HG03460 (cell line): ENCODE results near the gene NELFA.

Experiments used
- ATAC-seq: cut with Tn5 transposase; IDR thresholded peaks from one replicate; pipeline ENCODE4 v1.9.1; 2021; ENCODE audit not compliant: unreplicated experiment

NELFA gene

DNA sequence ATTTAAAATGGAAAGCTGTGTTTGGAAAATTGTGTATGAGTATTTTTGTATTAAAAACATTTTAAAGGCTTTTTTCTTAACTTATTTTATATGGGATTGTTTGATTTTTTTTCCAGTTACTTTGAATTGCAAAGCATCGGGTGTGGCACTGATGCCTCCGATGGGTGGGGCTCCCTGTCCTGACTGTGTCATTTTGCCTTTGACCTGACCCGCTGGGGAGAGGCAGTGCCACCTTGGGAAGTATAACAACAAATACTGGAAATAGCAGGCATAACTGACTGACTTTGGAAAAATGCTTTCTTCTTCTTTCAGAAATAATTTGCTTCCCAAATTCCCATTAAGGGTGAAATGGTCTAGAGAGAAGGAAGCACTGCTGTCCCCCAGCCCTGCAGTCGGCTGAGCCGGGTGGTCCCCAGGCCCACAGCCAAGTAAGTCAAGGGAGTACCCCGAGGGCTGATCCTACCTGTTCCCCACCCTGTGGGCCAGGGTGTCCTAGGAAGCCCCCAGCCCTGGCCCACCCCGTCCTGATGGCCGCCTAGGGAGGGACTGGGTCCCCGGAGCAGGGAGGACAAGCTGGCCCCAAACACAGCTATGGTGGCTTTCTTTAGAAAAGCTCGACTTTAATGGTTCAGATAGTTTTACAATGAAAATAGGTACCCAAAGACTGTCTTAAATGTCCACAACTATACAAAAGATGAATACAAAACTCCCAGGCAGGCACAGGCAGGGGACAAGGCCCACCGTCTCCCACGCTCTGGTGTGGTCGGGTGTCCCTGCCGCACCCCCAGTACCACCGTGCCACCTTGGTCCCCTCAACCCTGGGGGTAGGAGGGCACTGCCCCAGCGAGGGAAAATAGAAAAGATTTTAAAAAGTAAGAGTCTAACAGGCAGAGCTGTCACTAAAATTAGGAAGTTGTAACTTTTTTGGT lies 26.4 kb downstream of the NELFA start:
- ATAC-seq: no peak

GRCh38 chr4:1981251-1982058 lies 27.3 kb downstream of the NELFA start:
- ATAC-seq: no peak

- ATAC-seq: no peak
These were observed 28.2 kb downstream of the NELFA start for GRCh38 chr4:1980561-1981041.

DNA sequence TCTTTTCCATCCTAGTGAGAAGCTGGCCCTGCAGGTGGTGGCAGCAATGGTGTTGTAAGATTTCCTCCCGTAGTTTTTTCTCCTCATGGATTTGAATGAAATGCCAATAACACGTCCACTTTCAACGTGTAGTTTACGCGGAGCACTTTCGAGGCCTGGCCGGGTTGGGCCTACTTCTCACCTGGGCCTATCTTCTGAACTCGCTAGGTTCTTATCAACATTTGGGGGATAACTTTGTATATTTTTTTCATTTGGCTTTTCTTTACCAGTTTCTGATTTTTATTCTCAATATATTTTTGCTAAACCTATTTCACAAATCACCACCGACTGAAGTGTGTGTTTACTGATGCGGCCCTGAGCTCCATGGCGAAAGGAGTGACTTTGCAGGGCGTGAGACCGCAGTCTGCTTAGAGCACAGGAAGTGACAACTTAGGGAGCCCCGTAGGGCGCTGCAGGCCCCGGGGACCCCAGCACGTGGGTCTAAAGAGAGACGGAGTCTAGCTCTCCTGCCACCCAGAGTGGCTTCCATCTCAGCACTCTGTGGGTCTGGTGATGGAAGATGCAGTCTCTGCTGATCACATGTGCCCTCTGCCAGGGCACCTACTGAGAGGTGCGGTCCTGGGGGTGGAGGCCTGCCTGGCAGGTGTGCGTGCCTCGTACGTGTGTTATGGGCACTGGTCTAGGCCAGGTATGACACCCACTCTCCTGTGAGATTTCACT lies 29.1 kb downstream of the NELFA start:
- ATAC-seq: no peak

GRCh38 chr4:1978741-1979476 lies 29.9 kb downstream of the NELFA start:
- ATAC-seq: no peak

DNA sequence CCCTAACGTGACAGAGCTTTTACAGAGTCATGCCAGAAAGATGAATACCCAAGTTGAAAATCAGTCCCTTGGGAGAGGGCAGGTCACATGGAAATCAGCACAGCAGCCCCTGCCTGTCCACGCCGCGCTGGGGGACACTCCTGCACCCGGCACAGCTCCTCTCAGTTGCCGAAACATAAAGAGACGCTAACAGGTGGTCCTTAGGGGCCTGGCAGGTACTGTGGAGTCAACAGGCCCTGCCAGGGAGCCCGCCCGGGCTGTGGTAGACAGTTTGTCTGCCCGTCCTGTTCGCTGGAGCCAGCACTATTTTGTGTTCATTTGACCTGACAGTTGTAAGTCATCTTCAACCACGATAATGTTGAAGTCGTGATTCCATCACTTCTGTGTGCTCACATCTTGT lies 30.5 kb downstream of the NELFA start:
- no peak for ATAC-seq

DNA sequence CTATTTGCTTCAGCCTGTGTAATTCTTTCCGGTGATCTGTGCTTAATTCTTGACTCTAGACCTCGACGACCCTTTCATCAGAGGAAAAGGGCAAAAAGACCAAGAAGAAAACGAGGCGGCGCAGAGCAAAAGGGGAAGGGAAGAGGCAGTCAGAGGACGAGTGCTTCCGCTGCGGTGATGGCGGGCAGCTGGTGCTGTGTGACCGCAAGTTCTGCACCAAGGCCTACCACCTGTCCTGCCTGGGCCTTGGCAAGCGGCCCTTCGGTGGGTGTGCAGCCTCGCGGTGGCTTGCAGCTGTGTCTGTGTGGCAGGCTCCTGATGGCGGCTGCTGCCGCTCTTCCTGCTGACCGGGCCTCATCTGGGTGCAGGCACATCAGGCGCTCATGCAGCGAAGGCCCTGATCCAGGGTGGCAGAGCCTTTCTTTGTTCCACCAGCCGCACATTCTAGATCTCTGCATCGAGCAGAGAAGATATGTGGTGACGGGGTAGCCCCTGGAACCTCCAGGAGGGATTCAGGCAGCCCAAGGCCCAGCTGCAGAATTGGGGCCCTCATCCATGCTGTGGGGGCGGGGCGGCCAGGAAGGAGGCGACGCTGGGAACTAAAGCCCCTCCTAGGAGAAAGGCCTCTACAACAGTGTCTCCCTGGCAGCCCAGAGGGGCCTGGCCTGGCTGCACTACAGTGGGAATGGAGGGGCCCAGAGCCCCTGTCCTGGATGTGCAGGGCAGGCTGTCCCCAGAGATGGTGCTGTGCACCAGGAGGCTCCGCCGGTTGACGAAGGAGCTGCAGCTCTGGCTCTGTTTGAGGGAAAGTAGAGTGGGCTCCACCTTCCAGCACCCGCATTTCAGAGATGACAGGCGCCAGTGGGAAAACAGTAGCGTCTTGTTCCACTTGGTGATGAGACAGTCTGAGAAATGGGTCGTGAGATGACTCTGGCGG lies 32.1 kb downstream of the NELFA start:
- ATAC-seq: no peak

DNA sequence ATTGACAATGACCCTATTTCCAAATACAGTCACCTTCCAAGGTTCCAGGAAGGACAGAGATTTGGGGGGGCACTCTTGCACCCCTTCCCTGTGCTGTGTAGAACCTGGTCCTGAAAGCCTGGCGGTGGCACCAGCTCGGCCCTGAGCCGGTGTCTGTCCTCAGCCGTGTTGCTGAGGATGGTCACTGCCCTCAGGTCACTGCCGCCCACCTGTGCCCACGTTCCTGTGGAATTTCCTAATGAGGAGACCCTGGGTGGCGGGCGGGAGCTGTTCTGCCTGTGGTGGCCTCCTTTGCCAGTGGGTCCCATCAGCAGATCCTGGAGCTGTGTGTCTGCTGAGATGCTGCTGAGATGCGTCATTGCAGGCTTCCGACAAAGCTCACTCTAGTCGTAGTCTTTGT lies 32.9 kb downstream of the NELFA start:
- no peak for ATAC-seq

GRCh38 chr4:1975391-1975801 lies 33.4 kb downstream of the NELFA start:
- no peak for ATAC-seq

GRCh38 chr4:1974840-1975239 lies 33.9 kb downstream of the NELFA start:
- no peak for ATAC-seq

- ATAC-seq: no peak
These were observed 35.1 kb downstream of the NELFA start for GRCh38 chr4:1973661-1974060.

DNA sequence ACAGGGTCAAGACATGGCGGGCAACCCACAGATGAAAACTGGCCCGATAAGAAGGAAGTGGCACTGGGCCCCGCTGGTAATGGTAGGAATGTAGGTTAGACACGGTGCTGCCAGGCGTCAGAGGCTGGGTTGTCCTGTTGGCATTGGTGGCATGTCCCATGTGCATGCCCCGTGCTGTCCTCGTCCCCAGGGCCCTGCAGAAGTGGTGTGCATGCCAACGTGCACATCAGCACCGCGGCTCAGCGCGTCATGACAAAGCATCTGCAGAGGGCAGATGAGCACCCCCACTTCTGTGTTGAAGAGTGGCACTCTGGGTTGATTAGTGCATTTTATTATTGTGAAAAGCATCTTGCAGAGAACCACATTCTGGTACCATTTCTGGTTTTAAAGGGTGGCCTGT lies 35.6 kb downstream of the NELFA start:
- ATAC-seq: no peak

DNA sequence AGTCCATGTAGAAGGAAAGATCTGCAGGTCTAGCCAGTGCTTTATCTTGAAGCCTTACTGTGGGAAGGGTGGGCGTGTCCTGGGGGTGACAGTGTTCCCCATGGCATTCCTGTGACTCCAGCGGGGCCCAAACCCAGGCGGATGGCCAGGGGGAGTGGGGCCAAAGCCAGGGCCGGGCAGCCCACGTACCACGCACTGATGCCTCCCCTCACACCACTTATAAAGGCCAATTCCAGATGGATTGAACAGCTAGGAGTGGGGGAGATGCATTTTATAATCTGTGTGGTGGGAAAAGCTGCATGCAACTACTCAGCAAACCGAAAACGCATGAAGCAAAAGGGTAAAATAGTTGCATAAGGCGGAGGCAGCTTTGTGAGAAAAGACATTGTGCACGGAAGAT lies 36.4 kb downstream of the NELFA start:
- no peak for ATAC-seq

DNA sequence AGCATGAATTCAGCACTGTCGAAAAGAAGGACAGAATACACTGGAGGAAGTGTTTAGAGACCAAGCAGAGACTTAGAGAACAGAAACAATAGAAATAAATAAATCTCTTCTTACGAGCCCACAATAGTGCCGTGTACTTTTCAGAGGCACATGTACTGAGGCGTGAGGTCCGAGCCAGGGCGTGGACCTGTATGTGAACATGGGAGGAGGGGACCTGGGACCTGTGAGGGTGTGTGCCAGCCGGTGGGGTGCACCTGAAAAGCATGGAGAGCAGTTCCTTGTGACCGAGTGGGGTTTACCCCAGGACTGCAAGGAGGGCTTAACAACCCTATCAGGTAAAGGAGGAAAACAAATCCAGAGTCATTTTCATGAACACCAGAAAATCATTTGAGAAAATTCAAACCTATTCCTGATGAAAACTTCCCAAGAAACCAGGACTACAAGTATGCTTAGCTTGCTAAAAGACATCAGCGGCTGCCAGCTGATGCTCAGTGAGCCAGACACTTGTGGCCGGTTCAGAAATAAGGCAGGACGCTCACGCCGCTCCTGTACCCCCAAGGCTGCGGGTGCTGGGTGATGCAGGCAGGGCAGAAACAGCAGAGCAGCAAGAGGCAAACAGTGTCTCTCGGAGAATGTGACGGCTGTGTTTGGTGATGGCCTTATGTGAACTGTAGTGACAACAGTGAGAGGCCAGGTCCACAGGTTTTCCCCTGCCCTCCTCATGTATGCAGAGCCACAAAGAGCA lies 37.1 kb downstream of the NELFA start:
- no peak for ATAC-seq

GRCh38 chr4:1970926-1971325 lies 37.8 kb downstream of the NELFA start:
- ATAC-seq: no peak

DNA sequence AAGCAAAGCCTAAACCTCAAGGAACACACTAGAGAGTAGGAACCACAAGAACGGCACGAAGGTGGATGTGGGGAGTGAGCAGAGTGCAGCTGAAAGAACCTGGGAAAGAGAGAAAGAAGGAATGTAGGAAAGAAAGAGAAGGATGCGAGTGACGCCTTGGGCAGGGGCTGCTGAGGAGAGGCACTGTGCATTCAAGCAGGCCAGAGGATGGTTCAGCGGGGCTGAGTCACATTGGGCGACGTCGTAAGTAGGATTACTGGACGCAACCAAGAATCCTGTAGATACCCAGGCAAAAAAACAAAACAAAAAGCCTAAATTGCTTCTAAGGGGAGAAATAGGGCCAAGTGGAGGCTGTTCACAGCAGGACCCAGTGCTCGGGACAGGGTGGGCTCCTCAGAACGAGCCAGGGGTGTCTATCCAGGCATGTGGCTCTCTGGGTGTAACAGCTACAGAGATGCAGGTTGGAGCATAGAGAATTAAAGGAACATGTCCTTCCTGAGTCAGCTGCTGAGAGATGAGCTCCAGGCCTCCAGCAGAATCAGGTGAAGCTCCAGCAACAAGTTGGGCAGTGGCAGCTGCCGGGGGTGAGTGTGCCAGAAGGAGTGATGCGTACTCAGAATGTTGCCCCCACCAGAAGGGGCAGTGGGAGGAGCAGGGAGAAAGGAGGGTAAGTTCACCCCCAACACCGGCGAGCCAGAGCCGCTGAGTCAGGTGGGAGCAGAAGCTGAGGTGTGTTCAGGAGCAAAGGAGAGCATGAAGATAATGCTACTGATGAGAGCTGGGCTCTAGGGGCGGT lies 38.6 kb downstream of the NELFA start:
- ATAC-seq: no peak

DNA sequence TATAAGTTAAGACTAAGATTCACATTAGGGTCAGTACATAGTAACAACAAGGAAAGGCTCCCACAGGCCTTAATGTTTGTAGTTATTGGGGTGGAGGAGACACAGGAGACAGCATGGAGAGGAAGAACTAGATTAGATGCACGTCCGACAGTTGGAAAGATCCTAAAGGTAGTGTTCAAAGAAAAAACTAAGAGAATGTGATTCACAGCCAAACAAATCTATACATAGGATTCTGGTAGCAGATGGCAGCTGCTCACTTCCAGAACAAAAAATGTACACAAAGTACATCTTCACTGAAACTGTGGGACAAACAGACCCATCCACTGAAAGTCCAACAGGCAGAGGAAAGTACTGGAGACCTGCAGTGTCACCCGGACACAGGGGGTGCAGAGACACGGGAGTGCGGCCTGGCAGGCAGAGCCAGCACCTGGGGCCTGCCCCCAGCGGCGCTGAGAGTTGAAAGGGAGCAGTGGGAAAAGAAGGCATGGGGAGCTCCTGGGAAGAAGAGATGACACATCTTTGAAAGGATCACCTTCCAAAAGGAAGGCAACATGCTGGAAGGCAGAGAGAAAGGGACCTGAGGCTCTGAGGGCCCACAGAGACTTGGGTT lies 40.0 kb downstream of the NELFA start:
- no peak for ATAC-seq
